ENCODE data around the gene SGTA. TPM values are rescaled to one million over a fixed set of nuclear protein-coding genes. Genes with fewer than 3 reads are reported as not detected.
A peak's percentile ranks its signal among the peaks of the same experiment; 100 is the strongest.

SGTA gene
- polyA plus RNA-seq, 1 donor (not counting 4 experiments of a cell fraction or from before 2014, with no cell fraction given): 36.1 TPM

GRCh38 chr19:2721570-2722540, 61.2 kb downstream of the SGTA start:
- Histone ChIP-seq H3K27me3 (ENCODE audit: control insufficient read depth, extremely low read depth, insufficient read depth, low read length) (peaks cover 41% of the 10 kb centered on the region), H3K4me1 (ENCODE audit: control insufficient read depth, extremely low read depth, insufficient read depth, low read length) (peaks cover 3% of the 10 kb centered on the region), H3K9me3 (ENCODE audit: control insufficient read depth, low read depth, low read length) (no peaks in the 10 kb centered on the region), H4K20me1 (ENCODE audit: control insufficient read depth, extremely low read depth, insufficient read depth, low read length) (no peaks in the 10 kb centered on the region), H3K4me3 (ENCODE audit: control insufficient read depth in 2 of 3, extremely low read depth in 1 of 3, insufficient read depth in 2 of 3, low read depth in 1 of 3, low read length in 3 of 3) (no peak overlapping the region), H3K36me3 (ENCODE audit: control insufficient read depth in 2 of 2, extremely low read depth in 1 of 2, insufficient read depth in 2 of 2, low read length in 2 of 2) (no peaks in the 10 kb centered on the region), H3K79me2 (ENCODE audit: control insufficient read depth, insufficient read depth, low read length) (no peaks in the 10 kb centered on the region), H3K27ac (ENCODE audit: control insufficient read depth, insufficient read depth, low read length) (no peak overlapping the region), H3K9me1 (ENCODE audit: control insufficient read depth, extremely low read depth, insufficient read depth, low read length) (no peaks in the 10 kb centered on the region), H3K4me2 (ENCODE audit: control insufficient read depth, extremely low read depth, insufficient read depth, low read depth, low read length) (no peak overlapping the region), H2AFZ (ENCODE audit: control insufficient read depth, low read length) (no peak overlapping the region), H3K9ac (ENCODE audit: control insufficient read depth, extremely low read depth, insufficient read depth, low read length) (no peak overlapping the region)
- TF ChIP-seq CTCF (optimal IDR thresholded peaks at IDR 0.05 in 1 of 3, IDR thresholded peaks at IDR 0.05 in 1 of 3, conservative IDR thresholded peaks at IDR 0.05 in 1 of 3; ENCODE audit: extremely low read depth in 1 of 3, insufficient read depth in 2 of 3, low read length in 3 of 3) (no peak), EZH2 (IDR thresholded peaks at IDR 0.05; ENCODE audit: low read length) (no peak)
- dilution Hi-C loops (cut with MboI; ENCODE audit: extremely low pct_ligation_motif_present, low sequenced_read_pairs): no loop called here
- no peak for DNase-seq (ENCODE audit: low read depth, low spot score)
- FAIRE-seq: no peak

GRCh38 chr19:2720777-2721569, 62.1 kb downstream of the SGTA start, which contains the start of gene DIRAS1:
TSS of gene DIRAS1 (minus strand) at chr19:2721372. CDS start at chr19:2717806, 3,566 bp downstream.
- peaks cover under 1% of the 10 kb centered on the region for H3K9me3 ChIP-seq (ENCODE audit: control insufficient read depth, low read depth, low read length)
- H2AFZ ChIP-seq (ENCODE audit: control insufficient read depth, low read length): no peak within 1 kb of the TSS
- dilution Hi-C loops (cut with MboI; ENCODE audit: extremely low pct_ligation_motif_present, low sequenced_read_pairs): no loop called here
- FAIRE-seq (no peak), DNase-seq (ENCODE audit: low read depth, low spot score) (no peak)
- H3K4me1 ChIP-seq (ENCODE audit: control insufficient read depth, extremely low read depth, insufficient read depth, low read length): no peaks in the 10 kb centered on the region
- no peaks in the 10 kb centered on the region for H4K20me1 ChIP-seq (ENCODE audit: control insufficient read depth, extremely low read depth, insufficient read depth, low read length)
- H3K79me2 ChIP-seq (ENCODE audit: control insufficient read depth, insufficient read depth, low read length): no peaks in the 10 kb centered on the region
- no peak within 1 kb of the TSS for H3K27ac ChIP-seq (ENCODE audit: control insufficient read depth, insufficient read depth, low read length)
- no peaks in the 10 kb centered on the region for H3K9me1 ChIP-seq (ENCODE audit: control insufficient read depth, extremely low read depth, insufficient read depth, low read length)
- peak within 1 kb of the TSS in 1 of 3 experiments; percentile 3 for H3K4me3 ChIP-seq (ENCODE audit: control insufficient read depth in 2 of 3, extremely low read depth in 1 of 3, insufficient read depth in 2 of 3, low read depth in 1 of 3, low read length in 3 of 3)
- H3K4me2 ChIP-seq (ENCODE audit: control insufficient read depth, extremely low read depth, insufficient read depth, low read depth, low read length): peak within 1 kb of the TSS; percentile 27
- TF ChIP-seq CTCF (optimal IDR thresholded peaks at IDR 0.05 in 1 of 3, IDR thresholded peaks at IDR 0.05 in 1 of 3, conservative IDR thresholded peaks at IDR 0.05 in 1 of 3; ENCODE audit: extremely low read depth in 1 of 3, insufficient read depth in 2 of 3, low read length in 3 of 3) (no peak), EZH2 (IDR thresholded peaks at IDR 0.05; ENCODE audit: low read length) (no peak)
- no peak within 1 kb of the TSS for H3K9ac ChIP-seq (ENCODE audit: control insufficient read depth, extremely low read depth, insufficient read depth, low read length)
- peaks cover 39% of the 10 kb centered on the region for H3K27me3 ChIP-seq (ENCODE audit: control insufficient read depth, extremely low read depth, insufficient read depth, low read length)
- no peaks in the 10 kb centered on the region for H3K36me3 ChIP-seq (ENCODE audit: control insufficient read depth in 2 of 2, extremely low read depth in 1 of 2, insufficient read depth in 2 of 2, low read length in 2 of 2)

All from keratinocyte (primary cell).